Ishikawa (cell line): ENCODE results near the gene TEX11.

Experiments used
- CEBPB ChIP-seq: IDR thresholded peaks from 2 replicates; pipeline ENCODE4 v1.6.1; 2012
- CREB1 ChIP-seq: IDR thresholded peaks from 2 replicates; pipeline ENCODE4 v1.6.1; 2012; ENCODE audit warnings: low read depth
- EGR1 ChIP-seq: IDR thresholded peaks from 2 replicates; pipeline ENCODE4 v1.6.1; 2012
- EP300 ChIP-seq: IDR thresholded peaks from 2 replicates; pipeline ENCODE4 v1.6.1; 2012; ENCODE audit warnings: borderline replicate concordance
- FOXM1 ChIP-seq: IDR thresholded peaks from 2 replicates; pipeline ENCODE4 v1.6.1; 2012; ENCODE audit warnings: low read depth, borderline replicate concordance
- NFIC ChIP-seq: IDR thresholded peaks from 2 replicates; pipeline ENCODE4 v1.6.1; 2012
- RAD21 ChIP-seq: IDR thresholded peaks from 2 replicates; pipeline ENCODE4 v1.6.1; 2012; ENCODE audit warnings: low read depth
- TAF1 ChIP-seq: IDR thresholded peaks from 2 replicates; pipeline ENCODE4 v1.6.1; 2012; ENCODE audit warnings: low read depth, mild to moderate bottlenecking
- TCF12 ChIP-seq: IDR thresholded peaks from 2 replicates; pipeline ENCODE4 v1.6.1; 2012; ENCODE audit warnings: low read depth
- TEAD4 ChIP-seq: IDR thresholded peaks from 2 replicates; pipeline ENCODE4 v1.6.1; 2012
- YY1 ChIP-seq: IDR thresholded peaks from 2 replicates; pipeline ENCODE4 v1.6.1; 2012; ENCODE audit warnings: low read depth
- ZBTB7A ChIP-seq: IDR thresholded peaks from 2 replicates; pipeline ENCODE4 v1.6.1; 2012; ENCODE audit warnings: low read depth
- TF ChIP-seq, protein P1 (sequence below): IDR thresholded peaks from 2 replicates; pipeline ENCODE4 v1.6.1; 2012; ENCODE audit warnings: low read depth, mild to moderate bottlenecking
- TF ChIP-seq, protein P2 (sequence below): IDR thresholded peaks from 2 replicates; pipeline ENCODE4 v1.6.1; 2012
- TF ChIP-seq, protein P3 (sequence below): IDR thresholded peaks from 2 replicates; pipeline ENCODE4 v1.6.1; 2012

Gene TEX11

DNA sequence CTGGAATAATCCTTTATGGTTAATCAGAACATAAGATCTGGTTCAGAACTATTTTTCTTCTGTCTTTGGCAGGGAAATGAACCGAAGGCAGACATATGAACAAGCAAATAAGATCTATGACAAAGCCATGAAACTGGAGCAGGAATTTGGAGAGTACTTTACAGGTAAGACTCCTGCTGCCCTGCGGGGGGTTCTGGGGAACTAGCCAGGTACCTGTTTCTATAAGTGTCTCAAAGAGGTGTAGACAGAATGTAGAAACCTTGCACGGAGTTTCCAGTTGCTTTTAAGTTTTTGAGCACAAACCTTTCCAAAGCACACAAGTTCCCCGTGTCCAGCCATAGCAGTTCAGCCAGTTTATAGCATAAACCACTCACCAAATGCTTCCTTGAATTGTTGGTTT lies 407.7 kb downstream of the TEX11 start:
- TF ChIP-seq, protein P1, sequence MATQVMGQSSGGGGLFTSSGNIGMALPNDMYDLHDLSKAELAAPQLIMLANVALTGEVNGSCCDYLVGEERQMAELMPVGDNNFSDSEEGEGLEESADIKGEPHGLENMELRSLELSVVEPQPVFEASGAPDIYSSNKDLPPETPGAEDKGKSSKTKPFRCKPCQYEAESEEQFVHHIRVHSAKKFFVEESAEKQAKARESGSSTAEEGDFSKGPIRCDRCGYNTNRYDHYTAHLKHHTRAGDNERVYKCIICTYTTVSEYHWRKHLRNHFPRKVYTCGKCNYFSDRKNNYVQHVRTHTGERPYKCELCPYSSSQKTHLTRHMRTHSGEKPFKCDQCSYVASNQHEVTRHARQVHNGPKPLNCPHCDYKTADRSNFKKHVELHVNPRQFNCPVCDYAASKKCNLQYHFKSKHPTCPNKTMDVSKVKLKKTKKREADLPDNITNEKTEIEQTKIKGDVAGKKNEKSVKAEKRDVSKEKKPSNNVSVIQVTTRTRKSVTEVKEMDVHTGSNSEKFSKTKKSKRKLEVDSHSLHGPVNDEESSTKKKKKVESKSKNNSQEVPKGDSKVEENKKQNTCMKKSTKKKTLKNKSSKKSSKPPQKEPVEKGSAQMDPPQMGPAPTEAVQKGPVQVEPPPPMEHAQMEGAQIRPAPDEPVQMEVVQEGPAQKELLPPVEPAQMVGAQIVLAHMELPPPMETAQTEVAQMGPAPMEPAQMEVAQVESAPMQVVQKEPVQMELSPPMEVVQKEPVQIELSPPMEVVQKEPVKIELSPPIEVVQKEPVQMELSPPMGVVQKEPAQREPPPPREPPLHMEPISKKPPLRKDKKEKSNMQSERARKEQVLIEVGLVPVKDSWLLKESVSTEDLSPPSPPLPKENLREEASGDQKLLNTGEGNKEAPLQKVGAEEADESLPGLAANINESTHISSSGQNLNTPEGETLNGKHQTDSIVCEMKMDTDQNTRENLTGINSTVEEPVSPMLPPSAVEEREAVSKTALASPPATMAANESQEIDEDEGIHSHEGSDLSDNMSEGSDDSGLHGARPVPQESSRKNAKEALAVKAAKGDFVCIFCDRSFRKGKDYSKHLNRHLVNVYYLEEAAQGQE = no peak
- no peak for TF ChIP-seq NFIC
- no peak for TF ChIP-seq YY1
- no peak for TF ChIP-seq CEBPB
- no peak for TF ChIP-seq CREB1
- no peak for TF ChIP-seq EP300
- TF ChIP-seq, protein P2, sequence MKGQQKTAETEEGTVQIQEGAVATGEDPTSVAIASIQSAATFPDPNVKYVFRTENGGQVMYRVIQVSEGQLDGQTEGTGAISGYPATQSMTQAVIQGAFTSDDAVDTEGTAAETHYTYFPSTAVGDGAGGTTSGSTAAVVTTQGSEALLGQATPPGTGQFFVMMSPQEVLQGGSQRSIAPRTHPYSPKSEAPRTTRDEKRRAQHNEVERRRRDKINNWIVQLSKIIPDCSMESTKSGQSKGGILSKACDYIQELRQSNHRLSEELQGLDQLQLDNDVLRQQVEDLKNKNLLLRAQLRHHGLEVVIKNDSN = no peak
- TF ChIP-seq RAD21 = no peak
- no peak for TF ChIP-seq TAF1
- TF ChIP-seq ZBTB7A = no peak
- no peak for TF ChIP-seq TEAD4
- no peak for TF ChIP-seq EGR1
- TF ChIP-seq, protein P3, sequence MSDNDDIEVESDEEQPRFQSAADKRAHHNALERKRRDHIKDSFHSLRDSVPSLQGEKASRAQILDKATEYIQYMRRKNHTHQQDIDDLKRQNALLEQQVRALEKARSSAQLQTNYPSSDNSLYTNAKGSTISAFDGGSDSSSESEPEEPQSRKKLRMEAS = no peak
- no peak for TF ChIP-seq TCF12
- no peak for TF ChIP-seq FOXM1

DNA sequence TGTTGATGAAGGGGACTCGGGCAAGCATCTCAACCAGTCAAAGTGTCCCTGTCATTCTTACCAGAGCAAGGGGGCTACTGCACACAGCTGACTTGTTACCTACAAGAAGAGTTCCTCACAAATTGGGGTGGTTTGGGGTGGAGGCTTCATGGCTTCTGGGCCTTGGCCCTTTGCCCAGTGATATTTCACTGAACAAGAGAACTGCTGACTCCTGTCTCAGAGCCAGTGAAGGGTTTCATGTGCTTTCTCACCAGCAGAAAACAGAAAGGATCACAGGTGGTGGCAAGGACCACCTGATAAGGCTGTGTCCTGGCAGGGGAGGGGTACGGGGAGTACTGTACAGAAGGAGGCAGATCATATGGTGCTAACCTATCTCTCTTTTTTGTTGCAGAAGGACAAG lies 410.4 kb downstream of the TEX11 start:
- TF ChIP-seq RAD21 (no peak), TAF1 (no peak), TCF12 (no peak), YY1 (no peak), EP300 (no peak), NFIC (no peak), CEBPB (no peak), ZBTB7A (no peak), FOXM1 (no peak), CREB1 (no peak)
- TF ChIP-seq, protein P1 = no peak
- TF ChIP-seq, protein P2 = no peak

DNA sequence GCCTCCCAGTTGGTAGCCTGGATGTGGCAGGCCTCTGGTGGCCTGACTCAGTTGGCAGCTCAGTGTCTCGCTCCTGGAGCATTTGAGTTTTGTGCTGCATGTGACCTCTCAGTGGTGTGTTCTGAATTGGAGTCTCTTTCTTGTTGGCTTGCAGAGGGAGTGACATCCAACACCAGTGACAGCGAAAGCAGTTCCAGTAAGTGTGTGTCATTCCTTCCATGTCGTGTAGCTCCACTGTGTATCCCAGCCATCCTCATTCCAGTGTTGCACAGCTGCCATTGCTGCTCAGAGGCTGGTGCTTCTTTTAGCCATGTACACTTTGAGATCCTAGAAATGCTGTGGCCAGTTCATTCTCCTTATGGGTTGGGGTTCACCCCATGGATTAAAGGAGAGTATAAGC lies 411.5 kb downstream of the TEX11 start:
- TF ChIP-seq FOXM1 (no peak), NFIC (no peak)

DNA sequence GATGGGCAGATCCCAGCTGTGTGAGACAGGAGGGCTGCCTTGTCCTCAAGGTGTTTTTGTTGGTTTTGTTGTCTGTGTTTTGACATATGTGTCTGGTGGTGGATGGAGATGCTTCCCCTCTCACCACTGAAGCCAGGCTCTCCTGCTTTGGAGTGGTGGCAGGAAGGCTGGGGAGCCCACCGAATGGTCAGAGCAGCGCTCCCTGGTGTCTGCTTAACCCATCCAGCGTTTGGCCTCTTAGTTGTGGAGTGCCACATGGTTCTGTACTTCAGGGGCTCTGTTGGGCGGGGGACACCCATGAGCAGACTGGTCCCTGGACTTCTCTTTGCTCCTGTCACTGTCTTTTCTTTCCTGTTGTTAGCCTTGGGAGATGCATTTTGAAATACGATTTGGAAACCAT lies 412.0 kb downstream of the TEX11 start:
- TF ChIP-seq ZBTB7A (no peak), TEAD4 (no peak), FOXM1 (no peak), EGR1 (no peak), RAD21 (no peak)
- TF ChIP-seq, protein P3 = no peak

DNA sequence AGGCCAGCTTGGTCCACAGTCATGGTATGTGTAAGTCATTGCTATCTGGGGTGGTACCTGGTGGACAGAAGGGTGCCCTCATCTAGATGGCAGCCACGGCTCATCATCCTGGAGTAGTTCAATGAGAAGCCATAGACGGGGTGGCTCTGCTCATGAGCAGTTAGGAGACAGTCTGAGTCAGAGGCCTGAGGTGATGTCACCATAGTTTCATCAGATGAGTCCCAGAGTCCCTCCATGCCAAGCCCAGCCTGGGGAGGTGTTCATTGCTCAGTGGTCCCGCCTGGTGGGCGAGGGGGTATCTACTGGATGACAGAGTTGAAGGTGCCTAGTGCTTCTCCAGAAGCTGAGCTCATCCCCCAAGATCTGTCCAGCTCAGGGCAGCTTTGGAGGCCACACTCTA lies 414.1 kb downstream of the TEX11 start:
- TF ChIP-seq TAF1 = no peak
- no peak for TF ChIP-seq FOXM1
- no peak for TF ChIP-seq NFIC
- TF ChIP-seq, protein P3 = no peak
- TF ChIP-seq, protein P1 = no peak
- no peak for TF ChIP-seq ZBTB7A
- TF ChIP-seq EP300 = no peak
